Measurements from ENCODE around the gene IL13RA1.

IL13RA1 gene

GRCh38 chrX:118726887-118727685 is at the start of gene IL13RA1:
IL13RA1 (plus strand) TSS chrX:118727606; CDS start chrX:118727639, 33 bp downstream.
- peak within 1 kb of the TSS; percentile 44 for H3K4me3 ChIP-seq (ENCODE audit: low read length)
- no peaks in the 10 kb centered on the region for H3K9me2 ChIP-seq (replicated peaks; ENCODE audit: insufficient read depth, low read length)
- H3K9ac ChIP-seq (ENCODE audit: low read length), result no peak within 1 kb of the TSS
- TF ChIP-seq EZH2phosphoT487 (IDR thresholded peaks at IDR 0.05; ENCODE audit: low read length) (no peak), EZH2 (optimal IDR thresholded peaks at IDR 0.05; ENCODE audit: low read depth, low read length) (no peak), CTCF (IDR thresholded peaks at IDR 0.05; ENCODE audit: low read length) (no peak)
- H3K27ac ChIP-seq (ENCODE audit: low read length), result no peak within 1 kb of the TSS
- peak within 1 kb of the TSS; percentile 60 for H3K4me2 ChIP-seq (ENCODE audit: low read depth, low read length)
- peaks cover 8% of the 10 kb centered on the region for H3K4me1 ChIP-seq (ENCODE audit: low read length)
- H3K79me2 ChIP-seq (ENCODE audit: low read length), result no peaks in the 10 kb centered on the region
- peak; percentile 55 for DNase-seq
- H3K36me3 ChIP-seq (replicated peaks; ENCODE audit: insufficient read depth, low read length), result no peaks in the 10 kb centered on the region
- H3K9me3 ChIP-seq (replicated peaks; ENCODE audit: insufficient read depth, low read length), result no peaks in the 10 kb centered on the region
- H2AFZ ChIP-seq (ENCODE audit: low read length), result peak within 1 kb of the TSS; percentile 30; the same call in 1 of the 2 replicates
- no peaks in the 10 kb centered on the region for H3F3A ChIP-seq (ENCODE audit: insufficient read depth, low read length)
- no peaks in the 10 kb centered on the region for H4K20me1 ChIP-seq (ENCODE audit: insufficient read depth, low read length)
- H3K27me3 ChIP-seq (replicated peaks; ENCODE audit: insufficient read depth, low read length), result no peaks in the 10 kb centered on the region

GRCh38 chrX:118679290-118679689 is 48.1 kb upstream of the IL13RA1 start:
- H3K36me3 ChIP-seq (replicated peaks; ENCODE audit: insufficient read depth, low read length), result no peaks in the 10 kb centered on the region
- H3K4me1 ChIP-seq (ENCODE audit: low read length), result no peaks in the 10 kb centered on the region
- no peak overlapping the region for H2AFZ ChIP-seq (ENCODE audit: low read length)
- H3K27me3 ChIP-seq (replicated peaks; ENCODE audit: insufficient read depth, low read length), result no peaks in the 10 kb centered on the region
- H3F3A ChIP-seq (ENCODE audit: insufficient read depth, low read length), result no peaks in the 10 kb centered on the region
- TF ChIP-seq EZH2phosphoT487 (IDR thresholded peaks at IDR 0.05; ENCODE audit: low read length) (no peak), EZH2 (optimal IDR thresholded peaks at IDR 0.05; ENCODE audit: low read depth, low read length) (no peak), CTCF (IDR thresholded peaks at IDR 0.05; ENCODE audit: low read length) (no peak)
- H3K4me3 ChIP-seq (ENCODE audit: low read length), result no peak overlapping the region
- no peak overlapping the region for H3K4me2 ChIP-seq (ENCODE audit: low read depth, low read length)
- no peaks in the 10 kb centered on the region for H3K9me3 ChIP-seq (replicated peaks; ENCODE audit: insufficient read depth, low read length)
- no peaks in the 10 kb centered on the region for H4K20me1 ChIP-seq (ENCODE audit: insufficient read depth, low read length)
- H3K9me2 ChIP-seq (replicated peaks; ENCODE audit: insufficient read depth, low read length), result no peaks in the 10 kb centered on the region
- DNase-seq, result no peak
- no peak overlapping the region for H3K27ac ChIP-seq (ENCODE audit: low read length)
- no peaks in the 10 kb centered on the region for H3K79me2 ChIP-seq (ENCODE audit: low read length)
- H3K9ac ChIP-seq (ENCODE audit: low read length), result no peak overlapping the region

DNA sequence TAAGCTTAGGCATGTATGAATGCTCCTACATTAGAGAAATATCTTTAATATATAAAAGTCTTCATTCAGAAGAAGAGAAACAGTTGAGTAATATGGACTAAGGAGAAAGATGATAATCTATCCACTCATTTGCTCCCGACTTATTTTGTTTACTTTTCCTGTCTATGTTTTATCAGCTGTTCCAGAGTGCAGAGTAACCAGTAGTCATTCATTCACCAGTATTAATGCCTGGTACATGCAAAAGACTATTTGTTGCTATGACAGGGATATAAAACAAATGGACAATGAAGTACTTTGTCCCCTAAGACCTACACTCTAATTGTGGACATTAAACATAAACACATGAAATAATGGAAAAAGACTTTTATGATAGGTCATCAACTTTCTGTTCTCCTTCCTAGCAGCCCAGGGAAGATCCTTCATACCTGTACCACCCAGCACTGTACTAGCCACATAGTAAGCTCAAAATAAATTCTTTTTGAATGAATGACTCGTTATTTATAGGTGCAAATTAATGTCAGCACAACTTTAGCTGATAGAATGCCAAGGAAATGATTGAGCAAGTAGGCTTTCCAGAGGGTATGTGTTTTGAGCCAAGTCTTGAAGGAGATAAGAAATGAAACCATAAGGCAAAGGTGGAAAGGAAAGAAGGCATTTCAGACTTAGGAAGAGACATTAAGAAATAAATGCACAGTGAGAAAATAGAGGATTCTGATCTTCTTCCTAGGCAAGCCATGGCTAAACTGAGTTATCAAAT is 45.0 kb upstream of the IL13RA1 start:
- H3K9ac ChIP-seq (ENCODE audit: low read length), result no peak overlapping the region
- H3K4me3 ChIP-seq (ENCODE audit: low read length), result no peak overlapping the region
- H3K4me2 ChIP-seq (ENCODE audit: low read depth, low read length), result no peak overlapping the region
- no peaks in the 10 kb centered on the region for H3K27me3 ChIP-seq (replicated peaks; ENCODE audit: insufficient read depth, low read length)
- no peaks in the 10 kb centered on the region for H3F3A ChIP-seq (ENCODE audit: insufficient read depth, low read length)
- H2AFZ ChIP-seq (ENCODE audit: low read length), result no peak overlapping the region
- no peaks in the 10 kb centered on the region for H3K9me2 ChIP-seq (replicated peaks; ENCODE audit: insufficient read depth, low read length)
- no peaks in the 10 kb centered on the region for H3K4me1 ChIP-seq (ENCODE audit: low read length)
- no peak for DNase-seq
- no peaks in the 10 kb centered on the region for H3K79me2 ChIP-seq (ENCODE audit: low read length)
- H4K20me1 ChIP-seq (ENCODE audit: insufficient read depth, low read length), result no peaks in the 10 kb centered on the region
- H3K9me3 ChIP-seq (replicated peaks; ENCODE audit: insufficient read depth, low read length), result no peaks in the 10 kb centered on the region
- no peak overlapping the region for H3K27ac ChIP-seq (ENCODE audit: low read length)
- no peaks in the 10 kb centered on the region for H3K36me3 ChIP-seq (replicated peaks; ENCODE audit: insufficient read depth, low read length)
- TF ChIP-seq CTCF (IDR thresholded peaks at IDR 0.05; ENCODE audit: low read length) (no peak), EZH2 (optimal IDR thresholded peaks at IDR 0.05; ENCODE audit: low read depth, low read length) (no peak), EZH2phosphoT487 (IDR thresholded peaks at IDR 0.05; ENCODE audit: low read length) (no peak)
